ENCODE data around the gene ISYNA1. TPM values are rescaled to one million over a fixed set of nuclear protein-coding genes. Genes with fewer than 3 reads are reported as not detected.

ISYNA1 gene
- total RNA-seq, 2 donors from 2014 or later = 60.9 to 143 TPM

- no peak for DNase-seq (ENCODE audit: low spot score)
- TF ChIP-seq CTCF (IDR thresholded peaks at IDR 0.05) = no peak
- Histone ChIP-seq H3K4me3 (no peak overlapping the region), H3K9me3 (no peaks in the 10 kb centered on the region), H3K27ac (no peak overlapping the region), H3K4me1 (ENCODE audit: control insufficient read depth in 1 of 2, low read depth in 2 of 2) (peaks cover 66 to 83% of the 10 kb centered on the region in 2 donors), H3K27me3 (replicated peaks; ENCODE audit: insufficient read depth) (no peaks in the 10 kb centered on the region), H3K36me3 (no peaks in the 10 kb centered on the region)
- ATAC-seq (ENCODE audit: insufficient number of reproducible peaks, low FRiP score, low read depth) = no peak
Measured at GRCh38 chr19:18481505-18482222, 43.7 kb upstream of the ISYNA1 start.

GRCh38 chr19:18480006-18480691, 42.2 kb upstream of the ISYNA1 start:
- TF ChIP-seq CTCF (IDR thresholded peaks at IDR 0.05) = no peak
- Histone ChIP-seq H3K4me3 (peak overlapping the region; percentile 8), H3K9me3 (no peaks in the 10 kb centered on the region), H3K36me3 (no peaks in the 10 kb centered on the region), H3K4me1 (ENCODE audit: control insufficient read depth in 1 of 2, low read depth in 2 of 2) (peaks cover 51 to 68% of the 10 kb centered on the region in 2 donors), H3K27me3 (replicated peaks; ENCODE audit: insufficient read depth) (no peaks in the 10 kb centered on the region), H3K27ac (peak overlapping the region; percentile 27 to 45)
- ATAC-seq (ENCODE audit: insufficient number of reproducible peaks, low FRiP score, low read depth) = peak; percentile 38
- peak; percentile 40 for DNase-seq (ENCODE audit: low spot score)

DNA sequence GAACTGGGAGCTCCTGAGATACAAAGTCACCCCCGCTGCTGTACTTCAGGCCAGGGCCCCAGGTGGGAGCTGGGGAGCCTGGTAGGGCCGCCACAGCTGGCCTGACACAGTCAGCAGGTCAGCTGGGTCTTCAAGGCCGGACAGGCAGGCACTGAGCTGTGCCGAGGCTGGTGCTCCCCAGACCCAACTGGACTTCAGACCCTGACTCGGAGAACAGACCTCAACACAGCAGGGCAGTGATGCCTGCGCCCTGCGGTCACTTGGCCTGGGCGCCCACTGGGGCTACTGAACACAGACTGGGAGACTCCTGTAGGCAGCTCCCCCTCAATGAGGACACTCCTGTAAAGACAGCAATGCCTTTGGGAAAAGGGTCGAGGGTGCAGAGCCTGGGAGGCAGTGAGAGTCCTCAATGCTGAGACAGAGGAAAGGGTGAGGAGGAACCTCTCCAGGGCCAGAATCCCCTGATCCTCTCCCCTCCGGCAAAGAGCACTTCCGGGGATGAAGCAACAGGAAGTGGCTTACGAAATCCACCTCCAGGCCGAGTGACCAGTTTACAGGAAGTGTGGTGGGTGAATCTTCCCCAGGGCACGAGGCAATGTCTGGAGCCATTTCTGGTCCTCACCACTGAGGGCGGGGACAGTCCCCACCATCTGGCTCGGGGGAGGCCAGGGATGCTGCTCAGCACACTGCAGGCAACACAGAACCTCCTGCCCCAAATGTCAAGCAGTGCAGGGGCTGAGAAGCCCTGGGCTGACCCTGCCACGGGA, 40.8 kb upstream of the ISYNA1 start:
- H3K4me3 ChIP-seq = peak overlapping the region; percentile 27

DNA sequence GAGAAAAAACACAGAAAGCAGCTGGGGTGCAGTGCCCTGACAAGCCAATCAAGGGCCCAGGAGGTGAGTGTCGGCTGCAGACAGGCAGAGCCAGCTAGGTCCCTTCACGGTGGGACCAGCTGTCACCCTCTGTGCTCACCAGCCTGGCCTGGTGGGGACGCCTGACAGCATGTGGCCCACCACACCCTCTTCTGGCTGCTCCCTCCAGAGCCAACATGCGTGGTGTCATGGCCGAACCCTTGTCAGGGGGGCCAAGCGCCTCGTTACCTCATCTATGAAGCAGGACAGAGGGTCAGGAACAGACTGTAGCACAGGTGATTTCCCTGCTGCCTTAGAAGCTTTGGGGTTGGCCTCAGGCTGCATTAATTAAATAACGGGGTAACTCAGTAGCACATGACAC, 40.0 kb upstream of the ISYNA1 start:
- no peaks in the 10 kb centered on the region for H3K27me3 ChIP-seq (replicated peaks; ENCODE audit: insufficient read depth)
- no peaks in the 10 kb centered on the region for H3K9me3 ChIP-seq
- TF ChIP-seq CTCF (IDR thresholded peaks at IDR 0.05) = no peak
- H3K27ac ChIP-seq = peak overlapping the region; percentile 15 to 54
- DNase-seq (ENCODE audit: low spot score) (no peak), ATAC-seq (ENCODE audit: insufficient number of reproducible peaks, low FRiP score, low read depth) (no peak)
- H3K4me1 ChIP-seq (ENCODE audit: control insufficient read depth in 1 of 2, low read depth in 2 of 2) = peaks cover 45 to 68% of the 10 kb centered on the region in 2 donors
- H3K36me3 ChIP-seq = no peaks in the 10 kb centered on the region
- H3K4me3 ChIP-seq = no peak overlapping the region

More for the DNA sequence above, 40.8 kb upstream of the ISYNA1 start:
- H3K9me3 ChIP-seq = no peaks in the 10 kb centered on the region
- DNase-seq (ENCODE audit: low spot score) (peak; percentile 58), ATAC-seq (ENCODE audit: insufficient number of reproducible peaks, low FRiP score, low read depth) (peak; percentile 1)
- H3K27ac ChIP-seq = peak overlapping the region; percentile 15 to 54
- H3K36me3 ChIP-seq = no peaks in the 10 kb centered on the region
- peaks cover 51 to 68% of the 10 kb centered on the region in 2 donors for H3K4me1 ChIP-seq (ENCODE audit: control insufficient read depth in 1 of 2, low read depth in 2 of 2)
- no peak for TF ChIP-seq CTCF (IDR thresholded peaks at IDR 0.05)
- no peaks in the 10 kb centered on the region for H3K27me3 ChIP-seq (replicated peaks; ENCODE audit: insufficient read depth)
